ENCODE results near the gene TMEM123.
A peak's percentile ranks its signal among the peaks of the same experiment; 100 is the strongest.

Gene TMEM123

GRCh38 chr11:102431404-102431803, 21.2 kb downstream of the TMEM123 start:
- H3K79me2 ChIP-seq (ENCODE audit: insufficient read depth, low read length): peaks cover 100% of the 10 kb centered on the region
- no peaks in the 10 kb centered on the region for H3K9me2 ChIP-seq (replicated peaks; ENCODE audit: low read depth, low read length)
- H4K20me1 ChIP-seq (ENCODE audit: insufficient read depth, low read length, poor library complexity, severe bottlenecking): peaks cover 81% of the 10 kb centered on the region
- H3K9ac ChIP-seq (ENCODE audit: low read depth, low read length, poor library complexity, severe bottlenecking): no peak overlapping the region
- H3F3A ChIP-seq (ENCODE audit: low read depth): peaks cover 4% of the 10 kb centered on the region; the same call in 1 of the 2 replicates
- no peak overlapping the region for H3K4me2 ChIP-seq (ENCODE audit: low read depth, low read length, poor library complexity, severe bottlenecking)
- no peak for TF ChIP-seq EZH2phosphoT487 (IDR thresholded peaks at IDR 0.05; ENCODE audit: borderline replicate concordance)
- H3K27me3 ChIP-seq (ENCODE audit: insufficient read depth, low read length, poor library complexity, severe bottlenecking): no peaks in the 10 kb centered on the region
- H3K36me3 ChIP-seq (ENCODE audit: insufficient read depth, low read length): peaks cover 76% of the 10 kb centered on the region
- H2AFZ ChIP-seq (ENCODE audit: low read length): no peak overlapping the region
- no peak overlapping the region for H3K4me3 ChIP-seq (ENCODE audit: low read length, poor library complexity, severe bottlenecking)
- H3K9me3 ChIP-seq (ENCODE audit: insufficient read depth, low read depth, low read length): peaks cover 20% of the 10 kb centered on the region
- H3K4me1 ChIP-seq (ENCODE audit: insufficient read depth, low read length, poor library complexity, severe bottlenecking): peaks cover 28% of the 10 kb centered on the region

GRCh38 chr11:102430158-102430836, 22.3 kb downstream of the TMEM123 start:
- TF ChIP-seq CTCF (conservative IDR thresholded peaks at IDR 0.05; ENCODE audit: low read length) (no peak), EZH2phosphoT487 (IDR thresholded peaks at IDR 0.05; ENCODE audit: borderline replicate concordance) (no peak)
- Histone ChIP-seq H3K9me3 (ENCODE audit: insufficient read depth, low read depth, low read length) (peaks cover 20% of the 10 kb centered on the region), H3K4me3 (ENCODE audit: low read length, poor library complexity, severe bottlenecking) (peak overlapping the region; percentile 1), H3K9me2 (replicated peaks; ENCODE audit: low read depth, low read length) (no peaks in the 10 kb centered on the region), H3F3A (ENCODE audit: low read depth) (peaks cover 4% of the 10 kb centered on the region; the same call in 1 of the 2 replicates), H3K36me3 (ENCODE audit: insufficient read depth, low read length) (peaks cover 75% of the 10 kb centered on the region), H3K79me2 (ENCODE audit: insufficient read depth, low read length) (peaks cover 100% of the 10 kb centered on the region), H3K9ac (ENCODE audit: low read depth, low read length, poor library complexity, severe bottlenecking) (no peak overlapping the region), H3K4me2 (ENCODE audit: low read depth, low read length, poor library complexity, severe bottlenecking) (peak overlapping the region; percentile 55), H3K27me3 (ENCODE audit: insufficient read depth, low read length, poor library complexity, severe bottlenecking) (no peaks in the 10 kb centered on the region), H3K4me1 (ENCODE audit: insufficient read depth, low read length, poor library complexity, severe bottlenecking) (peaks cover 28% of the 10 kb centered on the region), H4K20me1 (ENCODE audit: insufficient read depth, low read length, poor library complexity, severe bottlenecking) (peaks cover 81% of the 10 kb centered on the region), H2AFZ (ENCODE audit: low read length) (no peak overlapping the region)

GRCh38 chr11:102429691-102430090, 22.9 kb downstream of the TMEM123 start:
- Histone ChIP-seq H3K79me2 (ENCODE audit: insufficient read depth, low read length) (peaks cover 100% of the 10 kb centered on the region), H3F3A (ENCODE audit: low read depth) (peaks cover 4% of the 10 kb centered on the region; the same call in 1 of the 2 replicates), H3K4me3 (ENCODE audit: low read length, poor library complexity, severe bottlenecking) (no peak overlapping the region)

More at GRCh38 chr11:102429691-102430090, 22.9 kb downstream of the TMEM123 start:
- no peaks in the 10 kb centered on the region for H3K9me2 ChIP-seq (replicated peaks; ENCODE audit: low read depth, low read length)
- H3K4me2 ChIP-seq (ENCODE audit: low read depth, low read length, poor library complexity, severe bottlenecking): peak overlapping the region; percentile 55
- H4K20me1 ChIP-seq (ENCODE audit: insufficient read depth, low read length, poor library complexity, severe bottlenecking): peaks cover 81% of the 10 kb centered on the region
- H2AFZ ChIP-seq (ENCODE audit: low read length): no peak overlapping the region
- H3K27me3 ChIP-seq (ENCODE audit: insufficient read depth, low read length, poor library complexity, severe bottlenecking): no peaks in the 10 kb centered on the region
- TF ChIP-seq CTCF (conservative IDR thresholded peaks at IDR 0.05; ENCODE audit: low read length) (no peak), EZH2phosphoT487 (IDR thresholded peaks at IDR 0.05; ENCODE audit: borderline replicate concordance) (no peak)
- peaks cover 76% of the 10 kb centered on the region for H3K36me3 ChIP-seq (ENCODE audit: insufficient read depth, low read length)
- no peak overlapping the region for H3K9ac ChIP-seq (ENCODE audit: low read depth, low read length, poor library complexity, severe bottlenecking)
- peaks cover 32% of the 10 kb centered on the region for H3K4me1 ChIP-seq (ENCODE audit: insufficient read depth, low read length, poor library complexity, severe bottlenecking)
- H3K9me3 ChIP-seq (ENCODE audit: insufficient read depth, low read depth, low read length): peaks cover 20% of the 10 kb centered on the region

Data from Loucy (cell line).